HG03108 (cell line): ENCODE measurements around the gene TARDBP.
"Not testable (repeated sequence)": the region's sequence is repeated elsewhere in the genome, so short reads cannot be mapped to it uniquely, and the experiment has no call there.

Experiments used
- ATAC-seq: cut with Tn5 transposase; IDR thresholded peaks from one replicate; pipeline ENCODE4 v1.9.1; 2021; ENCODE audit warnings: moderate library complexity; ENCODE audit not compliant: unreplicated experiment

The TARDBP gene

DNA sequence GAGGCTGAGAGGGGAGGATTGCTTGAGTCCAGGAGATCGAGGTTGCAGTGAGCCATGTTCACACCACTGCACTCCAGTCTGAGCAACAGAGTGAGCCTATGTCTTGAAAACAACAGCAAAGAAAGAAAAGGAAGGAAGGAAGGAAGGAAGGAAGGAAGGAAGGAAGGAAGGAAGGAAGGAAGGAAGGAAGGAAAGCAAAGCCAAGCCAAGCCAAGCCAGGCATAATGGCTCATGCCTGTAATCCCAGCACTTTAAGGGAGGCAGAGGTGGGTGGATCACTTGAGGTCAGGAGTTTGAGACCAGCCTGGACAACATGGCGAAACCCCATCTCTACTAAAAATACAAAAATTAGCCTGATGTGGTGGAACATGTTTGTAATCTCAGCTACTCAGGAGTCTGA, 20.4 kb upstream of the TARDBP start:
- not testable (repeated sequence) for ATAC-seq

GRCh38 chr1:10992864-10993263, 19.6 kb upstream of the TARDBP start:
- ATAC-seq = no peak

DNA sequence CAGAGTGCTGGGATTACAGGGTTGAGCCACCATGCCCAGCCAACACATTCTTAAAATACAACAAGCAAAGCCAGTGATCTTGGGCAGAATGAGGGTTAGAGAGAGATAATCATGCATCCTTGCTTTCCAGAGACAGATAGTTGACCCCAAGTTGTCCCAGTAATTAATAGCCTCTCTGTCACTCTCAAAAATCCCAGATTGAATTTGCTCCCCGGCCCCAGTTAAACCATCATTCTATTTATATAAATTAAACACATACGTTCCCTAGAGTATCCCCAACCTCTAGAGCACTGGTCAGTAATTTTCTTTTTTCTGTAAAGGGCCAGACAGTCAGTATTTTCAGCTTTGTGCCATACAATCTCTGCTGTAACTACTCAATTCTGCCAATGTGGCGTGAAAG, 16.4 kb upstream of the TARDBP start:
- ATAC-seq = no peak

DNA sequence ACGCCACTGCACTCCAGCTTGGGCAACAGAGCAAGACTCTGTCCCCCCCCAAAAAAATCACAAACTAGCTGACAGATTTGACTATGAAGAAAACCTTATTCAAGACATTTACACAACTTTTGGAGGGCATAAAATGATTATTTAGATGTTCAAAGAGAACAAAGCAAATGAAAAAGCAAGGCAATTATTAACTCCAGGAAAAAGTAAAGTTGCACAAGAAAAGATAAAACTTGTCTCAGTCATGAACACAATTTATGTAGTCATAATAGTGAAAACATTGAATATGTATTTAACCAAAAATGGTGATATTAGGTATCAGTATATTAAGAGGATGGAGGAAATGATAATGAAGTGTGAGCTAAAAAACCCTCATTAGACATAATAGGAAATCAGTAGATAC, 11.9 kb upstream of the TARDBP start:
- no peak for ATAC-seq

DNA sequence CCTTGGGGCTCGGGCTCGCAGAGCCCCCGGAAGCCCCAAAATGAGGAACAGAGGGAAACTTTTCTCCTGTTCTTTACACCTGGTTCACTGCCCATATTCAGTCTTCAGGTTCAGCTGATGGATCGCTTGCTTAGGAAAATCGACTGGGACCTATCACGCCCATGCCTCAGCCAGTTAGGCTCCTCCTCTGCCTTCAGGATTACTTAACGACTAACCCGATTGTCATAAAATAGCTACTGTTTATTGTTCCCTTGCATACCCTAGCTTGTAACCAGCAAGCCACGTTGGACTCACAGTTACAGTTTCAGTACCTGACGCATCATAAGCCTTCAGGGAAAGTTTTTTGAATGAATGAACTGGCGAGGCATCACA, 692 bp downstream of the TARDBP start:
- no peak for ATAC-seq

GRCh38 chr1:11019358-11019757, 6.9 kb downstream of the TARDBP start:
- ATAC-seq = not testable (repeated sequence)

DNA sequence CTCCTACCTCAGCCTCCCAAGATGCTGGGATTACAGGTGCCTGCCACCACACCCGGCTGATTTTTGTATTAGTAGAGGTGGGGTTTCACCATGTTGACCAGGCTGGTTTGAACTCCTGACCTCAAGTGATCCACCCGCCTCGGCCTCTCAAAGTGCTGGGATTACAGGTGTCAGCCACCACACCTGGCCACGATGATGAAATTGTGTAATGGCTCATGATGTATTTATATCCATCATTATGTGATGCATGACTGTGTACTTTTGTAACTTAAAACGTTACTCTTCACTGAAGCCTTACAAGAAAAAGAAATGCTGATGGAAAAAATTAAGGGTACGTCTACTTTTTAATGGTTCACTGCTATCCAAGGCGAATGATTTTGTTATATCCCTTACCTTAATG, 7.5 kb downstream of the TARDBP start:
- no peak for ATAC-seq

DNA sequence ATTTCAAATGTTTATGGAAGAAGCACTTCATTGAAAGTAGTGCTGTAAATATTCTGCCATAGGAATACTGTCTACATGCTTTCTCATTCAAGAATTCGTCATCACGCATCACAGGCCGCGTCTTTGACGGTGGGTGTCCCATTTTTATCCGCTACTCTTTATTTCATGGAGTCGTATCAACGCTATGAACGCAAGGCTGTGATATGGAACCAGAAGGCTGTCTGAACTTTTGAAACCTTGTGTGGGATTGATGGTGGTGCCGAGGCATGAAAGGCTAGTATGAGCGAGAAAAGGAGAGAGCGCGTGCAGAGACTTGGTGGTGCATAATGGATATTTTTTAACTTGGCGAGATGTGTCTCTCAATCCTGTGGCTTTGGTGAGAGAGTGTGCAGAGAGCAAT, 10.7 kb downstream of the TARDBP start:
- ATAC-seq = no peak

DNA sequence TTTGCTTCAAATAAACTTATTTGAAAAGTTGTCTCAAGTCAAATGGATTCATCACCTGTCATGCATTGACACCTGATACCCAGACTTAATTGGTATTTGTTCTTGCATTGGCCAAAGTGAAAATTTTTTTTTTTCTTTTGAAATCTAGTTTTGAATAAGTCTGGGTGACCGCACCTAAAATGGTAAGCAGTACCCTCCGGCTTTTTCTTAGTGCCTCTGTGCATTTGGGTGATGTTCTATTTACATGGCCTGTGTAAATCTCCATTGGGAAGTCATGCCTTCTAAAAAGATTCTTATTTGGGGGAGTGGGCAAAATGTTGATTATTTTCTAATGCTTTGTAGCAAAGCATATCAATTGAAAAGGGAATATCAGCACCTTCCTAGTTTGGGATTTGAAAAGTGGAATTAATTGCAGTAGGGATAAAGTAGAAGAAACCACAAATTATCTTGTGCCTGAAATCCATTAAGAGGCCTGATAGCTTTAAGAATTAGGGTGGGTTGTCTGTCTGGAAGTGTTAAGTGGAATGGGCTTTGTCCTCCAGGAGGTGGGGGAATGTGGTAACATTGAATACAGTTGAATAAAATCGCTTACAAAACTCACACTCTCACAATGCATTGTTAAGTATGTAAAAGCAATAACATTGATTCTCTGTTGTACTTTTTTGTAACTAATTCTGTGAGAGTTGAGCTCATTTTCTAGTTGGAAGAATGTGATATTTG, 11.9 kb downstream of the TARDBP start:
- ATAC-seq = no peak

- no peak for ATAC-seq
Observed at GRCh38 chr1:11024874-11025203, 12.4 kb downstream of the TARDBP start.

DNA sequence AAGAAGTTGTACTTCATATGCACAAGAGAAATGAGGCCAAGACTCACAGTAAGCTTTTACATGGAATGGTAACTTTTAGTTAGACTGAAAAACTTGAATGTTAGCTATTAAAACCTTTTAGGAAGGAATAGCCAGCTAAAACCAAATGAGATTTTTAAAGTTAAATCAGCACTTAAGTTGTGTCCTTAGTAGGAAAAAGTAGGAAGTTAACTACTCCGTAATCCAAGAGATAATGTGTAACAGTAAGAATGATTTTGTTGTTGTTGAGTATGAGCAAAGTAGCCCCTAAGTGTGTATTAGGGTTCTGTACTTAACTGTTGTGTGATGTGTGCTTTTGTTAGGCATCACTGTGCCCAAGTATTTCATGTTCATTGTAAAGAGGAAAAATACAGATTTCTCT, 13.2 kb downstream of the TARDBP start:
- ATAC-seq = no peak

DNA sequence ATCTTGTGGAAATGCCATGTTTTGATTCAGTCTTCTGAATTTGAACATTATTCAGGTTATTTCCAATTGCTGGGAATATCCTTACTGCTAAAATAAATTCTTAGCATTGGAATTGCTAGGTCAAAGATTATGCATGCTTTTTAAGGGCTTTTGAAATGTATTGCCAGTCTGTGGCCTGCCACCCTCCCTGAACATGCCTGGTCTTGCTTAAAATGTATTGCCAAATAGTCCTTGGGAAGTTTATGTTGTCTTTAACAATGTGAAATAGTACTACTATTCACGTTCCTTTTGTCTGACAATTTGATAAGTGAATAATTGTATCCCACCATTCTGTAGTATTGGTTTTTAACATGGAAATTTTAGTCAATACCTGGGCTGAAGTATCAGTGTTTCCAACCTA, 13.6 kb downstream of the TARDBP start:
- no peak for ATAC-seq

- ATAC-seq = no peak
Observed at GRCh38 chr1:11026903-11027302, 14.4 kb downstream of the TARDBP start.

DNA sequence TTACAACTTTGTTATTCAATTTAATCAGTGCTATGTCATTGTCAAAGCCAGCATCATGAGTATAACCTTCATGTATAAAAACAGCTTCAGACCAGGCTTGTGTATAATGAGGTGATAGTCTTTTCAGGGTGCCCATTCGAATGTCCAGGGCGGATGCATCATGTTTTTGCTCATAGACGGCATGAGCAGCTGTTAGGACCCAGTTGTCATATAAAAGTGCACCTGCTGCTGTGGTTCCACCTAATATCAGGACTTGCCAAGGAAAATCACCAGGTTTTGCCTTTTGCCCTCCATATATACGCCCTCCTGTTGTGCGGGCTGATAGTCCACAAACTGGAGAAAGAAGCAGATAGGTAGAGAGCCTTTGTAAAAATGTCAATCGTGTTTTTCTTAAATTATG, 14.9 kb downstream of the TARDBP start:
- ATAC-seq = no peak

DNA sequence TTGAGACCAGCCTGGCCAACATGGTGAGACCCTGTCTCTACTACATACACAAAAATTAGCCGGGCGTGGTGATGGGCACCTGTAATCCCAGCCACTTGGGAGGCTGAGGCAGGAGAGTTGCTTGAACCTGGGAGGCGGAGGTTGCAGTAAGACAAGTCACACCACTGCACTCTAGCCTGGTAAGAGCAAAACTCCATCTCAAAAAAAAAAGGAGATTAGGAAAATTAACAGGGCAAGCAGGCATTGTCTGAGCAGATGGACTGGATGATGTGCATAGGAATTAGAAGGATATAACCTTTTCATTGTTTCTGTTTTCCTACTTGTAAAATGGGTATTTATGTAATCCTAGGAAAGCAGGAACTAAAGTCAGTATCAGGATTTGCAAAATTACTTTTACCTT, 15.6 kb downstream of the TARDBP start:
- no peak for ATAC-seq

DNA sequence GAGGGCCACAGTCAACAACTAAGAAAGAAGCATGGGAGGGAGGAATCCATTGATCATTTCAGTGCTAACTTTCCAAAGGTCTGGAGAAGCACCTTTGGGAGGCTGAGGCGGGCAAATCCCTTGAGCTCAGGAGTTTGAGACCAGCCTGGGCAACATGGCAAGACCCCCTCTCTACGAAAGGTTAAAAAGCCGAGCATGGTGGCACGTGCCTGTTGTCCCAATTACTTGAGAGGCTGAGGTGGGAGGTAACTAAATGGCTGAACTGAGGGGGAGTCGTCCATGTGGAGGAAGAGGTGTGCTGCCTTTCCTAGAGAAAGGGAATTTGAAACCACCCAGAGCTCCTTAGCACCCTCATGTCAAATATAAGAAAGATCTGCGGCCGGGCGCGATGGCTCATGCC, 18.4 kb downstream of the TARDBP start:
- no peak for ATAC-seq

- ATAC-seq = no peak
Observed at GRCh38 chr1:11031624-11032262, 19.3 kb downstream of the TARDBP start.

- ATAC-seq = not testable (repeated sequence)
Observed at GRCh38 chr1:11037019-11037739, 24.7 kb downstream of the TARDBP start.

GRCh38 chr1:11037740-11038182, 25.3 kb downstream of the TARDBP start:
- no peak for ATAC-seq

GRCh38 chr1:11039351-11040104, 27.1 kb downstream of the TARDBP start:
- no peak for ATAC-seq

- ATAC-seq = not testable (repeated sequence)
Observed at GRCh38 chr1:11040105-11040429, 27.6 kb downstream of the TARDBP start.

DNA sequence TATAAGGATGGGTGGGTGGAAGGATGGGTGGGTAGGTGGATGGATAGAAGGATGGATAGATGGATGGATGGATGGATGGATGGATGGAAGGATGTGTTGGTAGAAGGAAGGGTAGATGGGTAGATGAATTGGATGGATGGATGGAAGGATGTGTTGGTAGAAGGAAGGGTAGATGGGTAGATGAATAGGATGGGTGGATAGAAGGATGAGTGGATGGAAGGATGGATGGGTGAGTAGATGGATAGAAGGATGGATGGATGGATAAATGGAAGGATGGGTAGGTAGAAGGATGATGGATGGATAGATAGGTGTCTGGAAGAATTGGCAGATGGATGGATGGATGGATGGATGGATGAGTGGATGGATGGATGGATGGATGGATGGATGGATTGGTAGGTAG, 28.6 kb downstream of the TARDBP start:
- no peak for ATAC-seq
